GM20000 (cell line): ENCODE data around the gene RPN1.

Experiments
- DNase-seq: peaks from one replicate; pipeline ENCODE4 v3.0.0; 2012; ENCODE audit warnings: low spot score
- CTCF ChIP-seq: IDR thresholded peaks from 2 replicates; pipeline ENCODE4 v1.5.1; 2012; ENCODE audit warnings: mild to moderate bottlenecking, control low read depth; ENCODE audit errors: extremely low read depth, missing control alignments

Gene RPN1

GRCh38 chr3:128617270-128617556 lies 33.4 kb downstream of the RPN1 start:
- no peak for DNase-seq
- no peak for TF ChIP-seq CTCF

- no peak for TF ChIP-seq CTCF
- DNase-seq = no peak
Measured at GRCh38 chr3:128616516-128617269, 33.9 kb downstream of the RPN1 start.

GRCh38 chr3:128614076-128614475 lies 36.5 kb downstream of the RPN1 start:
- TF ChIP-seq CTCF = no peak
- no peak for DNase-seq

GRCh38 chr3:128613083-128613829 lies 37.4 kb downstream of the RPN1 start:
- no peak for TF ChIP-seq CTCF
- no peak for DNase-seq

GRCh38 chr3:128610451-128611070 lies 40.1 kb downstream of the RPN1 start:
- no peak for DNase-seq

GRCh38 chr3:128609294-128609693 lies 41.3 kb downstream of the RPN1 start:
- no peak for DNase-seq
- TF ChIP-seq CTCF = no peak

More at GRCh38 chr3:128610451-128611070, 40.1 kb downstream of the RPN1 start:
- no peak for TF ChIP-seq CTCF

- no peak for TF ChIP-seq CTCF
- no peak for DNase-seq
Measured at GRCh38 chr3:128607710-128608048, 42.9 kb downstream of the RPN1 start.
